Measurements from ENCODE around the gene MAFG. TPM values are rescaled to one million over a fixed set of nuclear protein-coding genes. Genes with fewer than 3 reads are reported as not detected.

The MAFG gene
- total RNA-seq, 5 donors from 2014 or later (not counting 1 experiment from before 2014, with no cell fraction given) = 10.6 to 24.8 (median 18.8) TPM

- ChIA-PET CTCF (no interaction called here), POLR2A (no interaction called here)
- Histone ChIP-seq H3K4me1 (ENCODE audit: control insufficient read depth in 1 of 2, extremely low read depth in 1 of 2, insufficient read depth in 2 of 2, low read length in 2 of 2) (peaks cover 4 to 16% of the 10 kb centered on the region in 2 experiments), H3K27ac (ENCODE audit: low read length) (no peak overlapping the region), H3K4me3 (ENCODE audit: control insufficient read depth in 1 of 2, extremely low read depth in 1 of 2, low read length in 1 of 2) (no peak overlapping the region), H3K36me3 (ENCODE audit: control insufficient read depth in 2 of 2, extremely low read depth in 1 of 2, insufficient read depth in 1 of 2, low read length in 1 of 2) (peaks cover 0 to 4% of the 10 kb centered on the region in 2 donors), H3K9me3 (no peaks in the 10 kb centered on the region), H3K27me3 (replicated peaks in 1 of 2; ENCODE audit: control insufficient read depth in 2 of 2, extremely low read depth in 1 of 2, insufficient read depth in 2 of 2, low read length in 1 of 2) (peaks cover 0 to 54% of the 10 kb centered on the region in 2 experiments)
- H3K27me3 Mint-ChIP-seq = peaks cover 0 to 15% of the 10 kb centered on the region in 2 donors
- ATAC-seq (replicated peaks in 1 of 4) (no peak), DNase-seq (no peak)
- H3K9me3 Mint-ChIP-seq = no peaks in the 10 kb centered on the region
- 92% methylated on average over 6 of the region's 6 CpGs for WGBS (ENCODE audit: insufficient coverage)
- H3K4me1 Mint-ChIP-seq = peaks cover 5 to 7% (median 6%) of the 10 kb centered on the region in 3 donors
- H3K4me3 Mint-ChIP-seq = peak overlapping the region; percentile 25 to 77 (median 53)
- no peaks in the 10 kb centered on the region for H3K36me3 Mint-ChIP-seq
- no peak overlapping the region for H3K27ac Mint-ChIP-seq
Observed at GRCh38 chr17:81935709-81936084, 8.2 kb upstream of the MAFG start.

DNA sequence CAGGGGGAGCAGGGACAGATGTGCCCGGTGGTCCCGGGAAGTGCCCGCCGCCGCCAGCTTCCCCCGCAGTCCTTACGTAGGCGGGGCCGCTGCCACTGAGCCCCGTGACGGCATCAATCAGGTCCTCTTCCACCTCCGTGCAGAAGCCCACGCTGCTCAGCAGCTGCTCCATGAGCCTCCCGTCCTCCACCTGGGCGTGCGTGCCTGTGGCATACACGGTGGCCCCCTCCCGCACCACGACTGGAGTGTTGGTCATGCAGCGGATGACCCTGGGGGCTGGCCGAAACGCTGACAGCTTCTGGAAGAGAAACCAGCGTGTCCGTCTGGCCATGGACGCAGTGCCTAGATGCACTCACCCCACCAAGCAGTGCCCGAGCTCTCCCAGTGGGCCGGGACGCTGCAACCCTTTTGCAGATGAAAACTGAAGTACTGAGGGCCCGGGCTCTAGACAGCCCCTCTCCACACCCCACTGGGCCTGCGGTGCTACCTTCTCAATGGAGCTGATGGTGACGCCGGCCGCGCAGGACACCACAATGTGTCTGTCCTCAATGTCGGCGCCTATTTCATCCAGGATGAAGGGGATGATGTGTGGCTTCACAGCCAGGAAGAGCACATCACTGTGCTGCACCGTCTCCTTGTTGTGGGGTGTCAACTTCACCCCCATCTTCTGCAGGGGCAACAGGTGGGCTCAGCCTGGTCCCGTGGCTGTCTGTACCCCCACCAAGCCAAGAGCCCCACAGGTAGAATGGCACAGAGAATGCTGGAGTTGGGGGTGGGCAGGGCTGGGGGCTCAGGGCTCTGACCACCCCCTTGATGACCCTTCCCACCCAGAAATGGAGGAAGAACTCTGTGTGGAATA lies 7.5 kb upstream of the MAFG start:
- DNase-seq (no peak), ATAC-seq (replicated peaks in 1 of 4) (no peak)
- Mint-ChIP-seq H3K27ac (no peak overlapping the region), H3K27me3 (peaks cover 0 to 14% of the 10 kb centered on the region in 2 donors), H3K36me3 (no peaks in the 10 kb centered on the region), H3K9me3 (no peaks in the 10 kb centered on the region), H3K4me1 (peaks cover 5 to 7% (median 6%) of the 10 kb centered on the region in 3 donors), H3K4me3 (peak overlapping the region in 2 of 3 donors; percentile 25 to 77)
- WGBS (ENCODE audit: insufficient coverage) = 95% methylated on average over 31 of the region's 38 CpGs
- Histone ChIP-seq H3K9me3 (no peaks in the 10 kb centered on the region), H3K36me3 (ENCODE audit: control insufficient read depth in 2 of 2, extremely low read depth in 1 of 2, insufficient read depth in 1 of 2, low read length in 1 of 2) (peaks cover 0 to 4% of the 10 kb centered on the region in 2 donors), H3K27ac (ENCODE audit: low read length) (no peak overlapping the region), H3K4me3 (ENCODE audit: control insufficient read depth in 1 of 2, extremely low read depth in 1 of 2, low read length in 1 of 2) (no peak overlapping the region), H3K4me1 (ENCODE audit: control insufficient read depth in 1 of 2, extremely low read depth in 1 of 2, insufficient read depth in 2 of 2, low read length in 2 of 2) (peaks cover 4 to 16% of the 10 kb centered on the region in 2 experiments), H3K27me3 (replicated peaks in 1 of 2; ENCODE audit: control insufficient read depth in 2 of 2, extremely low read depth in 1 of 2, insufficient read depth in 2 of 2, low read length in 1 of 2) (peaks cover 0 to 53% of the 10 kb centered on the region in 2 experiments)
- POLR2A ChIA-PET = no interaction called here
- CTCF ChIA-PET = no interaction called here

- Histone ChIP-seq H3K27ac (ENCODE audit: low read length) (no peak overlapping the region), H3K4me1 (ENCODE audit: control insufficient read depth in 1 of 2, extremely low read depth in 1 of 2, insufficient read depth in 2 of 2, low read length in 2 of 2) (peaks cover 4 to 16% of the 10 kb centered on the region in 2 experiments), H3K27me3 (replicated peaks in 1 of 2; ENCODE audit: control insufficient read depth in 2 of 2, extremely low read depth in 1 of 2, insufficient read depth in 2 of 2, low read length in 1 of 2) (peaks cover 0 to 53% of the 10 kb centered on the region in 2 experiments), H3K4me3 (ENCODE audit: control insufficient read depth in 1 of 2, extremely low read depth in 1 of 2, low read length in 1 of 2) (no peak overlapping the region), H3K9me3 (no peaks in the 10 kb centered on the region), H3K36me3 (ENCODE audit: control insufficient read depth in 2 of 2, extremely low read depth in 1 of 2, insufficient read depth in 1 of 2, low read length in 1 of 2) (peaks cover 0 to 4% of the 10 kb centered on the region in 2 donors)
- Mint-ChIP-seq H3K9me3 (no peaks in the 10 kb centered on the region), H3K4me3 (no peak overlapping the region), H3K4me1 (peaks cover 5 to 7% (median 6%) of the 10 kb centered on the region in 3 donors), H3K27me3 (peaks cover 0 to 20% of the 10 kb centered on the region in 2 donors), H3K27ac (no peak overlapping the region), H3K36me3 (no peaks in the 10 kb centered on the region)
- WGBS (ENCODE audit: insufficient coverage) = 94% methylated on average over 20 of the region's 23 CpGs
- ChIA-PET POLR2A (no interaction called here), CTCF (no interaction called here)
- no peak for DNase-seq
- ATAC-seq (replicated peaks in 1 of 4) = no peak
Observed at GRCh38 chr17:81934098-81934757, 6.7 kb upstream of the MAFG start.

- 64% methylated on average over 11 of the region's 14 CpGs for WGBS (ENCODE audit: insufficient coverage)
- CTCF ChIA-PET = no interaction called here
Observed at GRCh38 chr17:81933178-81933699, 5.7 kb upstream of the MAFG start.

GRCh38 chr17:81932333-81932983 lies 4.9 kb upstream of the MAFG start:
- peaks cover 0 to 25% of the 10 kb centered on the region in 2 donors for H3K27me3 Mint-ChIP-seq
- no peak overlapping the region for H3K27ac ChIP-seq (ENCODE audit: low read length)
- no peaks in the 10 kb centered on the region for H3K9me3 Mint-ChIP-seq
- H3K27ac Mint-ChIP-seq = no peak overlapping the region
- ATAC-seq (replicated peaks in 1 of 4) = no peak
- peaks cover 0 to 8% (median 6%) of the 10 kb centered on the region in 3 donors for H3K4me1 Mint-ChIP-seq
- H3K4me3 Mint-ChIP-seq = no peak overlapping the region
- H3K36me3 Mint-ChIP-seq = no peaks in the 10 kb centered on the region
- no peak overlapping the region for H3K4me3 ChIP-seq (ENCODE audit: control insufficient read depth in 1 of 2, extremely low read depth in 1 of 2, low read length in 1 of 2)
- WGBS (ENCODE audit: insufficient coverage) = 87% methylated on average over 8 of the region's 9 CpGs
- POLR2A ChIA-PET = no interaction called here
- CTCF ChIA-PET = no interaction called here
- H3K27me3 ChIP-seq (replicated peaks in 1 of 2; ENCODE audit: control insufficient read depth in 2 of 2, extremely low read depth in 1 of 2, insufficient read depth in 2 of 2, low read length in 1 of 2) = peaks cover 2 to 59% of the 10 kb centered on the region in 2 experiments
- no peaks in the 10 kb centered on the region for H3K9me3 ChIP-seq
- H3K4me1 ChIP-seq (ENCODE audit: control insufficient read depth in 1 of 2, extremely low read depth in 1 of 2, insufficient read depth in 2 of 2, low read length in 2 of 2) = peaks cover 4 to 22% of the 10 kb centered on the region in 2 experiments
- DNase-seq = no peak
- H3K36me3 ChIP-seq (ENCODE audit: control insufficient read depth in 2 of 2, extremely low read depth in 1 of 2, insufficient read depth in 1 of 2, low read length in 1 of 2) = peaks cover 0 to 4% of the 10 kb centered on the region in 2 donors

More at GRCh38 chr17:81933178-81933699, 5.7 kb upstream of the MAFG start:
- H3K9me3 Mint-ChIP-seq = no peaks in the 10 kb centered on the region
- no peak overlapping the region for H3K27ac Mint-ChIP-seq
- POLR2A ChIA-PET = no interaction called here
- Histone ChIP-seq H3K4me3 (ENCODE audit: control insufficient read depth in 1 of 2, extremely low read depth in 1 of 2, low read length in 1 of 2) (no peak overlapping the region), H3K4me1 (ENCODE audit: control insufficient read depth in 1 of 2, extremely low read depth in 1 of 2, insufficient read depth in 2 of 2, low read length in 2 of 2) (peaks cover 4 to 26% of the 10 kb centered on the region in 2 experiments), H3K9me3 (no peaks in the 10 kb centered on the region), H3K27me3 (replicated peaks in 1 of 2; ENCODE audit: control insufficient read depth in 2 of 2, extremely low read depth in 1 of 2, insufficient read depth in 2 of 2, low read length in 1 of 2) (peaks cover 2 to 56% of the 10 kb centered on the region in 2 experiments), H3K27ac (ENCODE audit: low read length) (no peak overlapping the region), H3K36me3 (ENCODE audit: control insufficient read depth in 2 of 2, extremely low read depth in 1 of 2, insufficient read depth in 1 of 2, low read length in 1 of 2) (peaks cover 0 to 4% of the 10 kb centered on the region in 2 donors)
- no peak overlapping the region for H3K4me3 Mint-ChIP-seq
- ATAC-seq (replicated peaks in 1 of 4) (no peak), DNase-seq (no peak)
- no peaks in the 10 kb centered on the region for H3K36me3 Mint-ChIP-seq
- peaks cover 0 to 25% of the 10 kb centered on the region in 2 donors for H3K27me3 Mint-ChIP-seq
- H3K4me1 Mint-ChIP-seq = peaks cover 5 to 11% (median 8%) of the 10 kb centered on the region in 3 donors

All from T-cell (primary cell).